Activated gamma-delta T cell treated with Interleukin-2 at 50 U/mL for 16 hours (primary cell): ENCODE data around the gene ZBTB6.
"Not testable (repeated sequence)": the region's sequence is repeated elsewhere in the genome, so short reads cannot be mapped to it uniquely, and the experiment has no call there.

ENCODE experiments used
- DNase-seq: peaks from one replicate; pipeline ENCODE4 v3.0.0-alpha.2; 2020

Gene ZBTB6

GRCh38 chr9:122923947-122924346 lies 10.8 kb upstream of the ZBTB6 start:
- no peak for DNase-seq

GRCh38 chr9:122922713-122923112 lies 9.6 kb upstream of the ZBTB6 start:
- DNase-seq = no peak

GRCh38 chr9:122918310-122918709 lies 5.2 kb upstream of the ZBTB6 start:
- no peak for DNase-seq

GRCh38 chr9:122912671-122912963 lies 506 bp downstream of the ZBTB6 start:
- DNase-seq = no peak

GRCh38 chr9:122906122-122906521 lies 7.0 kb downstream of the ZBTB6 start:
- DNase-seq = not testable (repeated sequence)

GRCh38 chr9:122904823-122905710 lies 8.1 kb downstream of the ZBTB6 start, which contains the start of gene RC3H2:
TSS of gene RC3H2 (minus strand) at chr9:122905359. CDS start at chr9:122897509, 7,850 bp downstream.
- DNase-seq = peak; percentile 96

- no peak for DNase-seq
Observed at GRCh38 chr9:122904466-122904822, 8.7 kb downstream of the ZBTB6 start.

- DNase-seq = no peak
Observed at GRCh38 chr9:122900791-122901190, 12.3 kb downstream of the ZBTB6 start.

- DNase-seq = no peak
Observed at GRCh38 chr9:122897969-122898368, 15.2 kb downstream of the ZBTB6 start.

GRCh38 chr9:122888480-122888879 lies 24.6 kb downstream of the ZBTB6 start:
- DNase-seq = no peak

- no peak for DNase-seq
Observed at GRCh38 chr9:122883125-122883524, 30.0 kb downstream of the ZBTB6 start.

- DNase-seq = no peak
Observed at GRCh38 chr9:122879443-122879842, 33.7 kb downstream of the ZBTB6 start.

- no peak for DNase-seq
Observed at GRCh38 chr9:122875523-122875922, 37.6 kb downstream of the ZBTB6 start.

GRCh38 chr9:122867276-122867675 lies 45.8 kb downstream of the ZBTB6 start:
- DNase-seq = not testable (repeated sequence)

GRCh38 chr9:122866079-122866478 lies 47.0 kb downstream of the ZBTB6 start:
- no peak for DNase-seq

- no peak for DNase-seq
Observed at GRCh38 chr9:122865300-122865699, 47.8 kb downstream of the ZBTB6 start.

- no peak for DNase-seq
Observed at GRCh38 chr9:122863407-122863806, 49.7 kb downstream of the ZBTB6 start.

GRCh38 chr9:122860319-122861142 lies 52.6 kb downstream of the ZBTB6 start:
- DNase-seq = no peak
